HCT116 (cell line): ENCODE results near the gene GMPR2. TPM values are rescaled to one million over a fixed set of nuclear protein-coding genes. Genes with fewer than 3 reads are reported as not detected.
"Not testable (repeated sequence)": the region's sequence is repeated elsewhere in the genome, so short reads cannot be mapped to it uniquely, and the experiment has no call there.

Experiments
- ATAC-seq: fragments of 200-7000 bp; cut with Tn5 transposase; 2 replicates; pipeline ENCODE4 v1.9.1; 2020; ENCODE audit warnings: mild to moderate bottlenecking, moderate library complexity
- BruUV-seq: library from RNA; stranded (reverse); fragments of 400-500 nt; replicated peaks from 2 replicates; lab custom pipeline; 2021; lab: Mats Ljungman, UMichigan
- CTCF ChIA-PET: fragments of 300-600 bp; sonication (Branson Sonifier 250); formaldehyde crosslinking; loops from one replicate; lab custom pipeline; 2021; ENCODE audit warnings: antibody characterized with exemption; lab: Charles Lee
- POLR2A ChIA-PET: fragments of 300-600, 350-600 bp; sonication (Branson Sonifier 250); formaldehyde crosslinking; loops from one replicate; lab custom pipeline; 2021; ENCODE audit warnings: antibody characterized with exemption; lab: Charles Lee
- RAD21 ChIA-PET, 2 experiments: fragments of 300-600 bp; sonication (Branson Sonifier 250); formaldehyde crosslinking; loops; one replicate each; lab custom pipeline; 2023; ENCODE audit warnings: low total read pairs in 2 of 2; ENCODE audit not compliant: uncharacterized antibody in 2 of 2, unreplicated experiment in 2 of 2, low non-redundant PET in 1 of 2; lab: Charles Lee
- DNase-seq: peaks from one replicate; pipeline ENCODE4 v3.0.0-alpha.2; 2010; ENCODE audit warnings: low read depth, low spot score
- H2AFZ ChIP-seq: fragments of 200-600 bp; shearing (Covaris generic), sonication (generic); 2 replicates; pipeline ENCODE4 v1.6.1; 2017; ENCODE audit warnings: low read depth, mixed run types, mixed read lengths, antibody characterized with exemption, low read length; ENCODE audit not compliant: poor library complexity, severe bottlenecking
- H3K27ac ChIP-seq: 2 replicates; pipeline ENCODE4 v1.5.1; 2012; ENCODE audit warnings: low read depth, low read length
- H3K27me3 ChIP-seq: fragments of 200-600 bp; sonication (generic); 2 replicates; pipeline ENCODE4 v1.6.1; 2016; ENCODE audit warnings: mixed run types, low read length, mixed read lengths; ENCODE audit not compliant: insufficient read depth
- H3K36me3 ChIP-seq, 2 experiments: fragments of 200-500 bp in 1 of 2; fragments of 200-600 bp in 1 of 2; sonication (Bioruptor generic) in 1 of 2; sonication (generic) in 1 of 2; 2 replicates each; pipeline versions ENCODE4 v1.5.1 to v1.6.1; 2014 to 2016; ENCODE audit warnings: low read length in 2 of 2, inconsistent platforms in 1 of 2, mixed read lengths in 1 of 2, mixed run types in 1 of 2; ENCODE audit not compliant: insufficient read depth in 2 of 2, control insufficient read depth in 1 of 2
- H3K4me1 ChIP-seq, 2 experiments: fragments of 200-600 bp in 1 of 2; sonication (generic) in 1 of 2; 2 replicates each; pipeline versions ENCODE4 v1.5.1 to v1.6.1; 2012 to 2017; ENCODE audit warnings: low read length in 2 of 2, inconsistent platforms in 1 of 2, mild to moderate bottlenecking in 1 of 2, mixed read lengths in 1 of 2, mixed run types in 1 of 2, moderate library complexity in 1 of 2; ENCODE audit not compliant: insufficient read depth in 2 of 2, control insufficient read depth in 1 of 2
- H3K4me2 ChIP-seq: fragments of 200-600 bp; sonication (generic); 2 replicates; pipeline ENCODE4 v1.6.1; 2017; ENCODE audit warnings: mixed run types, low read length, mixed read lengths
- H3K4me3 ChIP-seq, 2 experiments: fragments of 200-600 bp in 1 of 2; sonication (generic) in 1 of 2; replicated peaks in 1 of 2; 2 replicates each; pipeline ENCODE4 v1.5.1; 2011 to 2016; ENCODE audit warnings: low read length in 2 of 2, control low read depth in 1 of 2, low read depth in 1 of 2, mild to moderate bottlenecking in 1 of 2, mixed read lengths in 1 of 2, mixed run types in 1 of 2
- H3K79me2 ChIP-seq: fragments of 200-600 bp; sonication (generic); 2 replicates; pipeline ENCODE4 v1.6.1; 2017; ENCODE audit warnings: mild to moderate bottlenecking, mixed run types, low read length, moderate library complexity, mixed read lengths; ENCODE audit not compliant: insufficient read depth
- H3K9ac ChIP-seq: fragments of 200-600 bp; sonication (generic); 2 replicates; pipeline ENCODE4 v1.6.1; 2016; ENCODE audit warnings: low read length, mixed read lengths
- H3K9me2 ChIP-seq: fragments of 200-600 bp; sonication (generic), shearing (Covaris generic); 2 replicates; pipeline ENCODE4 v1.6.1; 2017; ENCODE audit warnings: mixed run types, mild to moderate bottlenecking, moderate library complexity; ENCODE audit not compliant: insufficient read depth
- H3K9me3 ChIP-seq, 2 experiments: fragments of 200-500 bp in 1 of 2; fragments of 200-600 bp in 1 of 2; sonication (Bioruptor generic) in 1 of 2; sonication (generic) in 1 of 2; 2 replicates each; pipeline ENCODE4 v1.6.1; 2014 to 2017; ENCODE audit warnings: low read length in 2 of 2, mixed read lengths in 2 of 2, inconsistent platforms in 1 of 2, low read depth in 1 of 2, mild to moderate bottlenecking in 1 of 2, mixed run types in 1 of 2, moderate library complexity in 1 of 2; ENCODE audit not compliant: control insufficient read depth in 1 of 2, insufficient read depth in 1 of 2
- H4K20me1 ChIP-seq: fragments of 200-600 bp; sonication (generic), shearing (Covaris generic); 2 replicates; pipeline ENCODE4 v1.6.1; 2017; ENCODE audit warnings: mixed run types, mild to moderate bottlenecking, moderate library complexity; ENCODE audit not compliant: insufficient read depth
- CTCF ChIP-seq, 3 experiments: fragments of 200-600 bp in 1 of 3; sonication (generic) in 1 of 3; IDR thresholded peaks in 2 of 3; conservative IDR thresholded peaks in 1 of 3; 2 replicates each; pipeline ENCODE4 v1.5.1; 2012 to 2017; ENCODE audit warnings: low read depth in 2 of 3, low read length in 2 of 3, antibody characterized with exemption in 1 of 3, borderline replicate concordance in 1 of 3, control low read depth in 1 of 3, mild to moderate bottlenecking in 1 of 3, mixed read lengths in 1 of 3, mixed run types in 1 of 3, moderate library complexity in 1 of 3; ENCODE audit not compliant: insufficient read depth in 1 of 3
- MAX ChIP-seq: IDR thresholded peaks from 2 replicates; pipeline ENCODE4 v1.6.1; 2012
- POLR2AphosphoS5 ChIP-seq: IDR thresholded peaks from 2 replicates; pipeline ENCODE4 v1.6.1; 2011; ENCODE audit warnings: mild to moderate bottlenecking, low read depth, low read length, moderate library complexity
- SRF ChIP-seq: IDR thresholded peaks from 2 replicates; pipeline ENCODE4 v1.6.1; 2012; ENCODE audit warnings: low read depth
- intact Hi-C: fragments of 100-400 bp; cut with micrococcal nuclease; formaldehyde crosslinking; loops from 2 replicates; pipeline ENCODE4 v1.10.0; 2022
- total RNA-seq: library from RNA; stranded (reverse); gene quantifications from one replicate; pipeline ENCODE4 v1.2.1, GENCODE V29; 2021; ENCODE audit not compliant: unreplicated experiment

The GMPR2 gene
- total RNA-seq, 1 experiment from 2014 or later = 66.9 TPM

GRCh38 chr14:24216876-24217275, 15.9 kb upstream of the GMPR2 start:
- H3K9me2 ChIP-seq, H3K27me3 ChIP-seq, CTCF ChIA-PET, BruUV-seq, DNase-seq, H3K4me3 ChIP-seq, RAD21 ChIA-PET, H3K9ac ChIP-seq, H3K36me3 ChIP-seq, H3K9me3 ChIP-seq, H3K4me2 ChIP-seq, POLR2A ChIA-PET, ATAC-seq, H2AFZ ChIP-seq, H3K27ac ChIP-seq, H4K20me1 ChIP-seq: not testable (repeated sequence)
- H3K79me2 ChIP-seq = peaks cover 35% of the 10 kb centered on the region
- intact Hi-C loops = loop anchor here (1.0 to 10.0 kb wide), 3 partner anchors 16 to 218 kb away; partner anchors contain the start of genes GMPR2 and NEDD8
- H3K4me1 ChIP-seq = peaks cover 22 to 29% of the 10 kb centered on the region in 2 experiments

- Histone ChIP-seq H3K4me2 (no peak overlapping the region), H2AFZ (no peak overlapping the region), H4K20me1 (no peaks in the 10 kb centered on the region), H3K4me3 (no peak overlapping the region), H3K9me3 (no peaks in the 10 kb centered on the region), H3K36me3 (peaks cover 0 to 2% of the 10 kb centered on the region in 2 experiments; a peak in 1 of 4 replicates), H3K27ac (no peak overlapping the region), H3K9ac (no peak overlapping the region), H3K4me1 (peaks cover 17 to 18% of the 10 kb centered on the region in 2 experiments), H3K27me3 (no peaks in the 10 kb centered on the region), H3K9me2 (no peaks in the 10 kb centered on the region), H3K79me2 (peaks cover 49% of the 10 kb centered on the region)
- no TSS peak for BruUV-seq
- DNase-seq (no peak), ATAC-seq (no peak)
- intact Hi-C loops = loop anchor here (10.0 kb wide), 1 partner anchor 216 kb away; no protein-coding TSS in a partner anchor
- CTCF ChIA-PET = interaction anchor here (0.7 to 0.8 kb wide), 3 partner anchors 89 to 1809 kb away, joined by 3 to 4 read pairs (median 3); no protein-coding TSS in a partner anchor
- RAD21 ChIA-PET = interaction anchor here in 1 of 2 experiments (0.7 kb wide), 1 partner anchor 29 kb away, joined by 7 read pairs; no protein-coding TSS in a partner anchor
- POLR2A ChIA-PET = no interaction called here
- no peak for TF ChIP-seq SRF
- TF ChIP-seq MAX = no peak
- no peak for TF ChIP-seq CTCF (IDR thresholded peaks at IDR 0.05 in 2 of 3, conservative IDR thresholded peaks at IDR 0.05 in 1 of 3; ENCODE audit: borderline replicate concordance in 1 of 3, insufficient read depth in 1 of 3, low read depth in 2 of 3, low read length in 2 of 3)
- no peak for TF ChIP-seq POLR2AphosphoS5
Observed at GRCh38 chr14:24219080-24219479, 13.6 kb upstream of the GMPR2 start.
